Activated T-cell treated with anti-CD3 and anti-CD28 coated beads, Interleukin-2, amount 50 U/mL, for 72 hours (primary cell): ENCODE data around the gene ECD. TPM values are rescaled to one million over a fixed set of nuclear protein-coding genes. Genes with fewer than 3 reads are reported as not detected.
"Not testable (repeated sequence)": the region's sequence is repeated elsewhere in the genome, so short reads cannot be mapped to it uniquely, and the experiment has no call there.

Experiments
- ATAC-seq, 2 donors: fragments of 150-1000 bp; cut with Tn5 transposase; replicated peaks in 1 of 2; 2 replicates each; pipeline ENCODE4 v1.10.0; 2021; ENCODE audit warnings: moderate library complexity in 2 of 2, mild to moderate bottlenecking in 1 of 2
- DNase-seq, 2 donors: peaks; one replicate each; pipeline ENCODE4 v3.0.0; 2021 to 2022; ENCODE audit warnings: mixed read lengths in 1 of 2
- H3K27ac Mint-ChIP-seq: one replicate; pipeline ENCODE4 v1.8.0; 2022; ENCODE audit warnings: mild to moderate bottlenecking, moderate library complexity, mixed read lengths
- H3K27me3 Mint-ChIP-seq: one replicate; pipeline ENCODE4 v1.8.0; 2022; ENCODE audit warnings: low read depth, mixed read lengths
- H3K36me3 Mint-ChIP-seq, 2 donors: one replicate each; pipeline ENCODE4 v1.8.0; 2022; ENCODE audit warnings: mixed read lengths in 2 of 2, mild to moderate bottlenecking in 1 of 2; ENCODE audit not compliant: insufficient read depth in 2 of 2
- H3K4me1 Mint-ChIP-seq: one replicate; pipeline ENCODE4 v1.8.0; 2022; ENCODE audit warnings: low read depth, mixed read lengths
- H3K4me3 Mint-ChIP-seq, 2 donors: one replicate each; pipeline ENCODE4 v1.8.0; 2022; ENCODE audit warnings: mild to moderate bottlenecking in 2 of 2, mixed read lengths in 2 of 2, moderate library complexity in 2 of 2
- H3K9me3 Mint-ChIP-seq, 2 donors: one replicate each; pipeline ENCODE4 v1.8.0; 2022; ENCODE audit warnings: mixed read lengths in 2 of 2
- total RNA-seq, 2 donors: library from RNA; stranded (reverse); gene quantifications; one replicate each; pipeline ENCODE4 v1.2.3, GENCODE V29; 2022

The ECD gene
- total RNA-seq, 2 donors from 2014 or later: 31.9 to 32.8 TPM

- no peaks in the 10 kb centered on the region for H3K9me3 Mint-ChIP-seq
- no peak for DNase-seq
- no peaks in the 10 kb centered on the region for H3K27me3 Mint-ChIP-seq
- no peak overlapping the region for H3K27ac Mint-ChIP-seq
- no peak for ATAC-seq
- no peaks in the 10 kb centered on the region for H3K4me1 Mint-ChIP-seq
- no peak overlapping the region for H3K4me3 Mint-ChIP-seq
- peaks cover 4 to 21% of the 10 kb centered on the region in 2 donors for H3K36me3 Mint-ChIP-seq
These were observed 26.2 kb downstream of the ECD start for GRCh38 chr10:73141603-73142002.

GRCh38 chr10:73139251-73139650, 28.6 kb downstream of the ECD start:
- Mint-ChIP-seq H3K36me3 (peaks cover 6 to 26% of the 10 kb centered on the region in 2 donors), H3K4me3 (no peak overlapping the region), H3K9me3 (no peaks in the 10 kb centered on the region), H3K4me1 (no peaks in the 10 kb centered on the region), H3K27me3 (no peaks in the 10 kb centered on the region), H3K27ac (no peak overlapping the region)
- ATAC-seq (no peak), DNase-seq (no peak)

GRCh38 chr10:73136627-73137026, 31.2 kb downstream of the ECD start:
- Mint-ChIP-seq H3K27ac (no peak overlapping the region), H3K4me3 (no peak overlapping the region), H3K4me1 (no peaks in the 10 kb centered on the region), H3K36me3 (peaks cover 10 to 28% of the 10 kb centered on the region in 2 donors), H3K27me3 (no peaks in the 10 kb centered on the region), H3K9me3 (no peaks in the 10 kb centered on the region)
- DNase-seq (no peak), ATAC-seq (no peak)

GRCh38 chr10:73134727-73135126, 33.1 kb downstream of the ECD start:
- Mint-ChIP-seq H3K27ac (no peak overlapping the region), H3K4me1 (no peaks in the 10 kb centered on the region), H3K27me3 (no peaks in the 10 kb centered on the region), H3K4me3 (no peak overlapping the region), H3K36me3 (peaks cover 8 to 26% of the 10 kb centered on the region in 2 donors), H3K9me3 (no peaks in the 10 kb centered on the region)
- ATAC-seq: no peak
- DNase-seq: no peak

- H3K9me3 Mint-ChIP-seq: no peaks in the 10 kb centered on the region
- H3K27ac Mint-ChIP-seq: no peak overlapping the region
- ATAC-seq (no peak), DNase-seq (no peak)
- H3K4me1 Mint-ChIP-seq: no peaks in the 10 kb centered on the region
- H3K27me3 Mint-ChIP-seq: no peaks in the 10 kb centered on the region
- H3K36me3 Mint-ChIP-seq: peaks cover 8 to 29% of the 10 kb centered on the region in 2 donors
- no peak overlapping the region for H3K4me3 Mint-ChIP-seq
These were observed 35.7 kb downstream of the ECD start for GRCh38 chr10:73131913-73132686.

GRCh38 chr10:73131301-73131700, 36.5 kb downstream of the ECD start:
- no peak for ATAC-seq
- H3K27me3 Mint-ChIP-seq: no peaks in the 10 kb centered on the region
- H3K27ac Mint-ChIP-seq: no peak overlapping the region
- DNase-seq: no peak
- no peak overlapping the region for H3K4me3 Mint-ChIP-seq
- no peaks in the 10 kb centered on the region for H3K9me3 Mint-ChIP-seq
- no peaks in the 10 kb centered on the region for H3K4me1 Mint-ChIP-seq
- peaks cover 6 to 25% of the 10 kb centered on the region in 2 donors for H3K36me3 Mint-ChIP-seq

- H3K4me3 Mint-ChIP-seq: no peak overlapping the region
- H3K27me3 Mint-ChIP-seq: no peaks in the 10 kb centered on the region
- H3K27ac Mint-ChIP-seq: peak overlapping the region; percentile 68
- no peaks in the 10 kb centered on the region for H3K4me1 Mint-ChIP-seq
- DNase-seq (no peak), ATAC-seq (no peak)
- H3K9me3 Mint-ChIP-seq: no peaks in the 10 kb centered on the region
- H3K36me3 Mint-ChIP-seq: peaks cover 0 to 6% of the 10 kb centered on the region in 2 donors
These were observed 41.5 kb downstream of the ECD start for GRCh38 chr10:73126343-73126742.

- DNase-seq (no peak), ATAC-seq (no peak)
- Mint-ChIP-seq H3K4me3 (no peak overlapping the region), H3K9me3 (no peaks in the 10 kb centered on the region), H3K4me1 (peaks cover 3% of the 10 kb centered on the region), H3K27me3 (no peaks in the 10 kb centered on the region), H3K27ac (no peak overlapping the region), H3K36me3 (no peaks in the 10 kb centered on the region)
These were observed 47.9 kb downstream of the ECD start for GRCh38 chr10:73119952-73120351.

GRCh38 chr10:73119457-73119856, 48.4 kb downstream of the ECD start:
- Mint-ChIP-seq H3K36me3 (no peaks in the 10 kb centered on the region), H3K27ac (no peak overlapping the region), H3K4me3 (no peak overlapping the region), H3K27me3 (no peaks in the 10 kb centered on the region), H3K9me3 (no peaks in the 10 kb centered on the region), H3K4me1 (peaks cover 3% of the 10 kb centered on the region)
- DNase-seq (no peak), ATAC-seq (no peak)

- DNase-seq (no peak), ATAC-seq (no peak)
- H3K36me3 Mint-ChIP-seq: no peaks in the 10 kb centered on the region
- peak overlapping the region; percentile 57 for H3K27ac Mint-ChIP-seq
- H3K9me3 Mint-ChIP-seq: no peaks in the 10 kb centered on the region
- H3K27me3 Mint-ChIP-seq: no peaks in the 10 kb centered on the region
- no peak overlapping the region for H3K4me3 Mint-ChIP-seq
- peaks cover 3% of the 10 kb centered on the region for H3K4me1 Mint-ChIP-seq
These were observed 49.6 kb downstream of the ECD start for GRCh38 chr10:73117976-73118743.

- no peaks in the 10 kb centered on the region for H3K9me3 Mint-ChIP-seq
- DNase-seq (no peak), ATAC-seq (no peak)
- no peaks in the 10 kb centered on the region for H3K36me3 Mint-ChIP-seq
- peaks cover 9% of the 10 kb centered on the region for H3K4me1 Mint-ChIP-seq
- no peak overlapping the region for H3K4me3 Mint-ChIP-seq
- no peak overlapping the region for H3K27ac Mint-ChIP-seq
- no peaks in the 10 kb centered on the region for H3K27me3 Mint-ChIP-seq
These were observed 51.8 kb downstream of the ECD start for GRCh38 chr10:73116017-73116416.

GRCh38 chr10:73113551-73113950, 54.3 kb downstream of the ECD start:
- Mint-ChIP-seq H3K27ac (no peak overlapping the region), H3K27me3 (no peaks in the 10 kb centered on the region), H3K4me3 (no peak overlapping the region), H3K9me3 (peaks cover 0 to 4% of the 10 kb centered on the region in 2 donors), H3K36me3 (peaks cover 11 to 12% of the 10 kb centered on the region in 2 donors), H3K4me1 (peaks cover 15% of the 10 kb centered on the region)
- ATAC-seq (no peak), DNase-seq (no peak)

GRCh38 chr10:73112032-73112431, 55.8 kb downstream of the ECD start:
- DNase-seq, H3K9me3 Mint-ChIP-seq, H3K4me3 Mint-ChIP-seq, H3K27me3 Mint-ChIP-seq, H3K27ac Mint-ChIP-seq, ATAC-seq: not testable (repeated sequence)
- Mint-ChIP-seq H3K4me1 (peaks cover 15% of the 10 kb centered on the region), H3K36me3 (peaks cover 12 to 14% of the 10 kb centered on the region in 2 donors)
